OCI-LY3 (cell line): ENCODE data around the gene BCDIN3D.

Experiments used
- EZH2phosphoT487 ChIP-seq: fragments of 200-600 bp; shearing (Covaris generic); IDR thresholded peaks from 2 replicates; pipeline ENCODE4 v1.6.1; 2018; ENCODE audit warnings: antibody characterized with exemption, mixed run types, low read depth
- TF ChIP-seq, protein P1 (sequence below): fragments of 200-600, 300-600 bp; sonication (generic); IDR thresholded peaks from 2 replicates; pipeline ENCODE4 v1.5.1; 2014; ENCODE audit warnings: antibody characterized with exemption, low read length, low read depth

- TF ChIP-seq, protein P1, sequence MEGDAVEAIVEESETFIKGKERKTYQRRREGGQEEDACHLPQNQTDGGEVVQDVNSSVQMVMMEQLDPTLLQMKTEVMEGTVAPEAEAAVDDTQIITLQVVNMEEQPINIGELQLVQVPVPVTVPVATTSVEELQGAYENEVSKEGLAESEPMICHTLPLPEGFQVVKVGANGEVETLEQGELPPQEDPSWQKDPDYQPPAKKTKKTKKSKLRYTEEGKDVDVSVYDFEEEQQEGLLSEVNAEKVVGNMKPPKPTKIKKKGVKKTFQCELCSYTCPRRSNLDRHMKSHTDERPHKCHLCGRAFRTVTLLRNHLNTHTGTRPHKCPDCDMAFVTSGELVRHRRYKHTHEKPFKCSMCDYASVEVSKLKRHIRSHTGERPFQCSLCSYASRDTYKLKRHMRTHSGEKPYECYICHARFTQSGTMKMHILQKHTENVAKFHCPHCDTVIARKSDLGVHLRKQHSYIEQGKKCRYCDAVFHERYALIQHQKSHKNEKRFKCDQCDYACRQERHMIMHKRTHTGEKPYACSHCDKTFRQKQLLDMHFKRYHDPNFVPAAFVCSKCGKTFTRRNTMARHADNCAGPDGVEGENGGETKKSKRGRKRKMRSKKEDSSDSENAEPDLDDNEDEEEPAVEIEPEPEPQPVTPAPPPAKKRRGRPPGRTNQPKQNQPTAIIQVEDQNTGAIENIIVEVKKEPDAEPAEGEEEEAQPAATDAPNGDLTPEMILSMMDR: no peak
- no peak for TF ChIP-seq EZH2phosphoT487
Measured at GRCh38 chr12:49798934-49799333, 44.0 kb downstream of the BCDIN3D start.
